ENCODE data around the gene ITGB2.

ITGB2 gene

DNA sequence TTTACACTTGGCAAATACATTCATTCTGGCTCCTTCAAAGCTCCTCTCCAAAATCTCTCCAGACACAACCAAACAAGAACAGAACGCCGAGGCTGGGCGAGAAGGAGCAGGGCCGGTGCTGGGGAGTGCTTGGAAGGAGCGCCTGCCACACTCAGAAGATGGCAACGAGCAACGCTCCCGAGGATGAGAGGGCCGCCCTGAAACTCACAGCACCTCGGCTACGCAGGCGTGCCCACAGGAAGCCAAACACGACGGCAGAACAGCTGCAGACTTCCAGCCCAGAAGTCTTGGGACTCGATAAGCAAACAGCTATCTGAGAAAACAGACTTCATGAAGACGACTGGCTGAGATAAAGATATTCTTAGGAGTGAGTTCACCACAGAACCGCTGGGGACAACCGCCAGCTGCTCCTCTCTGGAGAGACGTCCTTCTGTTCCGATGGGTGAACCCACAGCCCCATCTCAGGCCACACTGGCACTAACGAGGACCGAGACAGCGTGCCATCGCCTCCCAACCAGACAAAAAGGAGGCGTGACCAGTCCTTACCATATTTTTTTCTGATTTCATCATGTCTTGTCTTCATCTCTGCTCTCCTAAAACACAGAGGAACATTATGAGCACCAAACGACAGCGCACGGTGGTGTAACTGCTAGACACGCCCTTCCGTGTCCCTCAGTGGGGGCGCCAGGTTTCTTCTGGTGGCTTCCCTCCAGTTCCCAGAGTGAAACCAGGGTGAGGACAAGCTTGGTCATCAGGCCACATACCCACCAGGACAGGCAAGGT lies 65.8 kb downstream of the ITGB2 start:
- no peak for DNase-seq (ENCODE audit: low read depth)

DNA sequence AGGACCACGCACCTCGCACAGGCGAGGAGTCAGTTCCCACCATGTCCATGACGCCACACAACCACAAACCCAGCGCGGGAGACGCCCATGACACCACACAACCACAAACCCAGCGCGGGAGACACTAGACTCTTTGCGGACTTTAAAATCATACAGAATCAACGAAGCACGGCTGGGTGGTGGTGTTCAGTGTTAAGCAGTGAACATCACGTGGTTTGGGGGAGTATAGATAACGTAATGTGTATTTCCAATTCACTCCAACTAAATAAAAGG lies 66.4 kb downstream of the ITGB2 start:
- no peak for DNase-seq (ENCODE audit: low read depth)
- H3K4me3 ChIP-seq (ENCODE audit: low read depth, low read length): no peak overlapping the region
- TF ChIP-seq, protein P1, sequence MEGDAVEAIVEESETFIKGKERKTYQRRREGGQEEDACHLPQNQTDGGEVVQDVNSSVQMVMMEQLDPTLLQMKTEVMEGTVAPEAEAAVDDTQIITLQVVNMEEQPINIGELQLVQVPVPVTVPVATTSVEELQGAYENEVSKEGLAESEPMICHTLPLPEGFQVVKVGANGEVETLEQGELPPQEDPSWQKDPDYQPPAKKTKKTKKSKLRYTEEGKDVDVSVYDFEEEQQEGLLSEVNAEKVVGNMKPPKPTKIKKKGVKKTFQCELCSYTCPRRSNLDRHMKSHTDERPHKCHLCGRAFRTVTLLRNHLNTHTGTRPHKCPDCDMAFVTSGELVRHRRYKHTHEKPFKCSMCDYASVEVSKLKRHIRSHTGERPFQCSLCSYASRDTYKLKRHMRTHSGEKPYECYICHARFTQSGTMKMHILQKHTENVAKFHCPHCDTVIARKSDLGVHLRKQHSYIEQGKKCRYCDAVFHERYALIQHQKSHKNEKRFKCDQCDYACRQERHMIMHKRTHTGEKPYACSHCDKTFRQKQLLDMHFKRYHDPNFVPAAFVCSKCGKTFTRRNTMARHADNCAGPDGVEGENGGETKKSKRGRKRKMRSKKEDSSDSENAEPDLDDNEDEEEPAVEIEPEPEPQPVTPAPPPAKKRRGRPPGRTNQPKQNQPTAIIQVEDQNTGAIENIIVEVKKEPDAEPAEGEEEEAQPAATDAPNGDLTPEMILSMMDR (conservative IDR thresholded peaks at IDR 0.05; ENCODE audit: low read depth, low read length): no peak

More for the DNA sequence above, 65.8 kb downstream of the ITGB2 start:
- H3K4me3 ChIP-seq (ENCODE audit: low read depth, low read length): no peak overlapping the region
- TF ChIP-seq, protein P1 (conservative IDR thresholded peaks at IDR 0.05; ENCODE audit: low read depth, low read length): no peak

DNA sequence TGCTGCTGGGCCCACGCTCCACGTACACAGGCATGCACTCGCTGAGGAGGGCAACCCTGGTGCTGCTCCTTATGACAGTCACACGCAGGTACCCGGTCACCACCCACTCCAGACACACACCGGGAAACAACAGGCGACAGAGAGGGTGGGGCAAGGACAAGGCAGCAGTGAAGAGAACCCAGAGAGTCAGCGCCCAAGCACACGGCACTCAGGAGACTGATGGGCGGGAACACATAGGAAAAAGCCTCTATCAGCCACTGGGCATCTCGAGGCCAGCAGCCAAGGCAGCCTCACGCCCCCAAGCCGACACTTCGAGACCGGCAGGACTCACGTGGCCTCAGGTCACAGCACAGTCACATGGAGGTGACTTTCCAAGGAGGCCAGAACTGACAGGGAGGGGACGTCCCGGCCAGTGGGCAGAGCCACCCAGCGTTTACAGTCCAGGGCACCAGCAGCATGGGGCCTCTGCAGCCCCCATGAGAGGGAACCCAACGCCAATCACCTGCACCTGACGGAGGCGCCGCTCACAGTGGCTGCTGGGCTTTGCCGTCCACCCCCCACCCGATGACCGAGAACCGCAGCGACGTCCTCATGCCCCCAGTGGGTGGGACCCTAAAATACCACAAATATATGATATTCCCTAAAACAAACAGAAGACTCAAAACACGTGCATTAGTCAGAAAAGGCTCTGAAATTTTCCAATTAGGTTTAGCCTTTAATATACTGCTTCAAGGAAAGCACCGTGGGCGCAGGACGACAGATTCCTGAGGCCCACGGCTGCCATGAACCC lies 66.9 kb downstream of the ITGB2 start:
- DNase-seq (ENCODE audit: low read depth): no peak
- TF ChIP-seq, protein P1 (conservative IDR thresholded peaks at IDR 0.05; ENCODE audit: low read depth, low read length): no peak
- H3K4me3 ChIP-seq (ENCODE audit: low read depth, low read length): no peak overlapping the region

DNA sequence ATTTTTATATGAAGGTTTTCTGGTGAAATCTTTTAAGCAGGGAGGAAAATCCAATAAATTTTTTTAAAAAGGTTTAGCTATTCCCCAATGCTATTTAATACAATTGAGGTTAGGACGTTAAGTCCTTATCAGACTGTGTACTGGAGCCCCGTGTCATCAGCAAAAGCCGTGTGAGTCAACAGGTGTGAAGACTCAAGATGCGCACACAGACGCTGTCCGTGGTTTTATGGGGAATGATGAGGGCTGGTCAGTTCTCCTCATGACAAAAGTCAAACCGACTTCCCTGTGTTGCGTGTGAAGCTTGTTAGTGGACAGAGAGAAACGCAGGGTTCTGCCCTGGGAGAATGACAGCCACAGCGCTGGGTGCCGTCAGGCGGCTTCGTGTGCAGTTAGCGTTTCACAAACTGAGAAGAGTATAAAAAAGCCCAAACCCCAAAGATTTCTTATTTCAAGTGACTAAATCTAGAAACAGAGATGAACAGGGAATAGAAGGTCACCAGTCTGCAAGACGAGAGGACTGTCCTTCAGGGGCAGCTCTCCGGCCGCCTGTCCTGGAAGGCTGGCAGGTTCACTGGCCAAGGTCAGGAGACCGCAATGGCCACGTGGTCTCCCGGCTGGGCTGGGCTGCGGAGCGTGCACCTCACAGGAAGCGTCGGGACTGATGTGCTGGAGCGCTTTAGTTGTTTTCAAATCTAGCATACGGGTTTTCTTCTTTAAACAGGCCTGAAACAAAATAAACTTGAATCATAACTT lies 69.6 kb downstream of the ITGB2 start:
- TF ChIP-seq, protein P1 (conservative IDR thresholded peaks at IDR 0.05; ENCODE audit: low read depth, low read length): no peak
- DNase-seq (ENCODE audit: low read depth): no peak
- no peak overlapping the region for H3K4me3 ChIP-seq (ENCODE audit: low read depth, low read length)

DNA sequence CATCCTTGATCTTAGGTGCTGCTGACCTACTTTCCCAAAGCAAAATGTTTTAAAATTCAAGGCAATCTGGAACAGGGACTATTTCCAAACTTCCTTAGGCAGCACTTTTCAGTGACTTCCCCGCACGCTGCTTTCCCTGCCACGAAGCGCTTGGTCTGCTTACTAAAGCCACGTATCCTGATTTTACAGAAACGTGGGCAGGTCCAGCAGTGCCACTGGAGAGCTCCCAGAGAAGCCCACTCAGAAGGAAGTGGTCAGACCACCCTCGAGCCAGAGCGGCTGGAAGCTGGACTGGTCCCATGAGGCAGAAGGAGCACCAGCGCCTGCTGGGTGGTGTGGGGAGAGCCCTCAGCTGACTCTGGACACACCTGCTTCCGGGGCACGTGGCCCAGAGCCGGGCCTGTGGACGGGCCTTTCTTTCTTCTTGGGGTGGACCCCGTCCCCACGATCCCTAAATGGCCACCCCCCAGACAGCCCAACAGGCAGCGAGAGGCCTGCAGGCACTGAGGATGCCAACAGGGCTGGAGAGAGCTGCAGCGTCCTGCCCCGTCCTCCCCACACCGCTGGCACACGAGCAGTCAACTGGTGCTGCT lies 70.4 kb downstream of the ITGB2 start:
- TF ChIP-seq, protein P1 (conservative IDR thresholded peaks at IDR 0.05; ENCODE audit: low read depth, low read length): no peak
- no peak for DNase-seq (ENCODE audit: low read depth)
- H3K4me3 ChIP-seq (ENCODE audit: low read depth, low read length): no peak overlapping the region

DNA sequence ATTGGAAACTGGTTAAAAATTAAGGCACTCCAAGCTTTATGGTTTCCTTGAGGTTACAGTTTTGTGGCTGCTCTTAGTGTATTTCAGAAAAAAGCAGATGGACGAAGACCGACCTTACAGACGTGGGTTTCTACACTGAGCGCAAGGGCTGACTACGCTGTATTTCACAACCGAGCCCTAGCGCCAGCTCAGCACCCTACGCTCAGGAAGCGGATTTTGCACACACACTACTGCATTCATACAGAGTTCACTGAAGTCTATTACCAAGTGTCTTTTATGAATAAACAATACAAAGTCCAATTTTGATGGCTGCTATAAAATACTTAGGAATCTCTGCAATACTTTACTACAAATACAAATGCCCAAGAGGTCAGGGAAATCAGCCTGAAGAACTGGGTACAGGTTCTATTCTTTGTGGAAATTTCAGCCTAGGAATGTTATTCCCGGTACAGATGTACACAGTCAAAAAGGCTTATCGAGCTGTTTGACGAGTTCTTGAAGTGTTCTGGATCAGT lies 71.0 kb downstream of the ITGB2 start:
- no peak for DNase-seq (ENCODE audit: low read depth)
- H3K4me3 ChIP-seq (ENCODE audit: low read depth, low read length): no peak overlapping the region
- TF ChIP-seq, protein P1 (conservative IDR thresholded peaks at IDR 0.05; ENCODE audit: low read depth, low read length): no peak
